CD1c-positive myeloid dendritic cell (primary cell): ENCODE measurements around the gene ICA1.
"Not testable (repeated sequence)": the region's sequence is repeated elsewhere in the genome, so short reads cannot be mapped to it uniquely, and the experiment has no call there.

Experiments used
- DNase-seq: peaks from one replicate; pipeline ENCODE4 v3.0.0-alpha.2; 2016; ENCODE audit errors: extremely low spot score

ICA1 gene

DNA sequence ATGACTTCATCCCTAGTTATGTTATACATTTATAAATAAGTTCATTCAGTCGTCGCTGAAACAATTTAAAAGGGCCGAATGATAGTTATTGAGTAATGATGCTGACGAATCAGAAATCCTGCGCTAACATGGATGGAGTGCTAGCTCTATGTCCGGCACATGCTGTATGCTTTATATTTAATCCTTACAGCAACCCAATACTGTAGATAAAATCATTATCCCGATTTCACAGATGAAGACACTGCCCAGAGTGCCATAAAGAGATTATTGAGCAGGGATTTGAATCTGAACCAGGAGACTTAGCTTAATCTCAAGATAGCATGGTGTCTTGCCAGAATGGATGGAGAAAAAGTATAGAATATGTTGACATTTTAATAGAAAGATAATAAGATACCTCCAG, 1.1 kb upstream of the ICA1 start:
- no peak for DNase-seq

DNA sequence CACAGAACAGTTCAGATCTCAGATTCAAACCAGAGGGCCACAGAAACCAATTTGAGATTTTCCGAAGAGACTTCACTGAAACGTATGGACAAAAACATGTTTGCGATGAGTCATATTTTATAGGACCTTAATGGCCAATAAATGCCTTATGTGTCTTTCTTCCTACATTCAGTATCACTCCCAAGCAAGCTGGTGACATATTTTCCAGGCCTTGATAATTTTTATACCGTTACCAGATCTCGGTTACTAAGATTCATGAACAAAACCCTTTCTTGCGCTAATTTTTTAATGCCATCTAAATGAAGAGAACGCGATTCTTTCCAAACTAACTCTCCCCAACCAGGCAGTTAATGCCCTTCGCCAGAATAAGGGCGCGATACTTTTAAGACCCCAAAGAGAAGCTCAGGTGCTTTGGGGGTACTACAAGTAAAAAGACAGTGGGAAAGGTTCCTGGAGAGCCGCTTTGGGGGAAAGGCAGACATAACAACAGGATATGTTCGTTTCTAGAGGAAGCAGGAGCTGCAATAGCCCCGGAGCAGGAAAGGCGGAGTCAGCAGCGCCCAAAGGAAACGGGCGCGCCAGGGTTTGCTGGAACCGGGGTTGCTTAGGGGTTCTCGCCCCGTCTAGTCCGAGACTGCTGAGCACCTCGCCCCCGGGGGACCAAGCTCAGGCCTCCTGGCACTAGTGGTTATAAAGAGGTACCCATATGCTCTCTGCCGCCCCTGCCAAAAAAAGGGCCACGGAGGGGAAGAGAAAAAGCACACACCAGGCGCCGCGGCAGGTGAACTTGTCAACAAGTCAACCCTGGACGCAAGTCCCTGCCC, 884 bp downstream of the ICA1 start:
- DNase-seq: peak; percentile 24

- DNase-seq: no peak
Observed at GRCh38 chr7:8259586-8260222, 2.3 kb downstream of the ICA1 start.

DNA sequence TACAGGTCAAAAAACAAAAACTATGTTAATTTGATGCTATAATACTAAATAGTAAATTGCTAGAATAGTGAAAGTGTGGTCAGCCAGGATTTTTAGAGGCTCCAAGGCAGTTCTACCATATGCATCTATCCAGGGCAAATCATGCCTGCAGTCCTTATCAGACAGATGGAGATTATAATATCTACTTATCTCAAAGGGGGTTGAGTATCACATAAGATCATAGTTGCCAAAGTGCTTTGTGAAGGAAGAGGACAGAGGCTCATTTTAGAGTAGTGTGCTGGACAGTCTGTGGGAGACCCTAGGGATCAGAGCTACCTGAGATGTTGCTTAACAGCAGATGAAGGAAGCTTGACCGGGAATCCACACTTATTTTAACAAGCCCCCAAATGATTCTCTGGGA, 3.2 kb downstream of the ICA1 start:
- no peak for DNase-seq

GRCh38 chr7:8258166-8258565, 3.8 kb downstream of the ICA1 start:
- DNase-seq: no peak

DNA sequence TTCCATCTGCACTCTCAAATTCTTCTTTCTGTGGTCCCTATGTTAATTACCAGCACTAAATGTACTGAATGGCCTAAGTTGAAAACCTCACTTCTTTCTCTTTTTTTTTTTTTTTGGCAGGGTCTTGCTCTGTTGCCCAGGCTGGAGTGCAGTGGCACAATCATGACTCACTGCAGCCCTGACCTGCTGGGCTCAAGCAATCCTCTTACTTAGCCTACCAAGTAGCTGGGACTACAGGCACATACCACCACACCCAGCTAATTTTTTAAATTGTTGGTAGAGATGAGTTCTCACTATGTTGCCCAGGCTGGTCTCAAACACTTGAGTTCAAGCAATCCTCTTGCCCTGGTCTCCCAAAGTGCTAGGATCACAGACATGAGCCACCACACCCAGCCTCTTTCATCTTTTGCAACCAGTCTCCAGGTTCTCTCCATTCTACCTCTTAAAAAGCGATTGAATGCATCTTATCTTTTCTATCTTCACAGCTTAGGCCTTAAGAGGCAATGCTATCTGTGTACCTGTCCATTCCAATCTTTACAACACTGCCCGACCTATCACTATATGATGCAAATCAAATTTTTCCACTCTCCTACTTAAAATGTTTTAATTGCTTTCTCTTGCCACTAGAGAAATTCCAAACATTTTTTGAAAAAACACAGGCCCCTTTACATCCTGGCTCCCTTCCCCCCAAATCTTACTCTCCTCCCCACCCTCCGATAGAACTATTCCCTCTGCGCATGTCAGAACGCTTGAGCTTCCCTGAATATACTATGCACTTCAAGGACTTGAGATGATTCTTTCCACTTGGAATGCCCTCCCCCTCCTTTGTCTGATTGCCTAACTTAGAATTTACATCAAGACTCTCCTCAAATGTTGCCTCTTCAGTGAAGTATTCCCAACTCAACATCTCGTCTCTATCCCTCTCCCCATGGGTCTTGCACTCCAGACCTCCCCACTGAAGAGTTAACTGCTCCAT, 6.0 kb downstream of the ICA1 start:
- DNase-seq: no peak

DNA sequence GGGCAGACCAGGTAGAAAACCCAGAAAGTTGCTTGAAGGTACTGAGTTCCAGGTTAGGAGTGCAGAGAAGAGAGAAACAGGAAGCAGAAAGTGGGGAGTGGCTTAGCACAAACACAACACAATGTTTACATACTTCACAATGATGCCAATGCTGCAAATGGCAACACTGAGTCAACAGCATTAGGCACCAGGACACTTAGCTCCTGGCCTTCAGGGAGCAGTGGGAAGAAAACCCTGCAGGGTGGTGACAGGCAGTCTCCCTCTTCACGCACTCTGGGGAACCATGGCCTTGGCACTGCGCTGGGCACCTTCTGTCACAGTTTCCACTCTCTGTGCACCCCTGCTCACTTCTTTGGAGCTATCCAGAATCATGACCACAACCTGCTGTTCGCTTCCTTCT, 7.3 kb downstream of the ICA1 start:
- DNase-seq: no peak

- DNase-seq: no peak
Observed at GRCh38 chr7:8254215-8254614, 7.8 kb downstream of the ICA1 start.

DNA sequence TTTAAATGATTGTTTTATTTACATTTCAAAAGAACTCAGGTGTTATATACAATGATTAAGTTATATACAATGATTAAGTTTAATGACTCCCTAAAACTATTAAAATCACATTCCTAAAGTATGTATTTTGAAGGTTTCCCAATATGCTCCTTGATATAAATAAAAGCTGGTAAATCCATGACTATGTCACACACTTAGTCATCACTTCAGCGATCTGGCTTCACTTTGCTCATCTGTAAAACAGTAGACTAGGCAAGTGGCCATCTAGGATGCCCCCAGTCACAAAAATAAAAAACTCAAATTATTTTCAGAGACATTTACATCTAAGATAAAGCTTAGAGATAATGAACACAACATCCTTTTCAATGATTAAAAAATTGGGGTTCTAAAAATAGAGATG, 10.8 kb downstream of the ICA1 start:
- no peak for DNase-seq

DNA sequence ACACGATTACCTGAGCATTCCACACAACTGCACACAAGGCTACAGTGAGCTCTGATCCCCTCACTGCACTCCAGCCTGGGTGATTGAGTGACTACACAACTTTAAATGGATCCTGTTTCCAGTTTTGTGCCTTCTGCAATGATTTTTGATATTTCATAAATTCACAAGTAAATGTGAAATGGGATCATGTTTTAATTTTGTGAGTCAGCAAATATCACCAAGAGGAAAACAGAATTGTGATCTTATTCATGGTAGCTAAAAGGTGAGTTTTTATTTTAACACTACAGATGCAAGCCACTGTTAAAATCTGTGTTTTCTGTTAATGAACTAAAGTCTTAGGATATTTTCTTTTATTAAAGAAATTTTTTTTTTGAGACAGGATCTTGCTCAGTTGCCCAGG, 11.4 kb downstream of the ICA1 start:
- DNase-seq: no peak

DNA sequence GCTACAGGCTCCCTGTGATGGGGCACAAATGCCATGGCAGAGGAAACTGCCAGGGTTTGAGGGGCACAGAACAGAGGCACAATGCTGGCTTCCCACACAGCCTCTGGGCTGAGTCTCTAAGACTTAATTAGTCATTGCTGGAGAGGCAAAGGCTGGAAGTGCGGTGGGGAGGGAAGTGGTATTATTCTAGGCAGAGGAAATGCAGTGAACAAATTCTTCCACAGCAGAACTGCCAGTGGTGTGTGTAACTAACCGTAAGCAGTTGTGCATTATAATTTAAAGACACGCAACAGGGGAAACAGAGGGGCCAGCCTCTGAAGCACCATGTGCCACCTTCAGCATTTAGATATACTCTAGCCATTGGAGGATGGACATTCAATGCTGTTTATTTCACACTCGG, 12.8 kb downstream of the ICA1 start:
- DNase-seq: no peak

GRCh38 chr7:8246020-8246419, 15.9 kb downstream of the ICA1 start:
- no peak for DNase-seq

DNA sequence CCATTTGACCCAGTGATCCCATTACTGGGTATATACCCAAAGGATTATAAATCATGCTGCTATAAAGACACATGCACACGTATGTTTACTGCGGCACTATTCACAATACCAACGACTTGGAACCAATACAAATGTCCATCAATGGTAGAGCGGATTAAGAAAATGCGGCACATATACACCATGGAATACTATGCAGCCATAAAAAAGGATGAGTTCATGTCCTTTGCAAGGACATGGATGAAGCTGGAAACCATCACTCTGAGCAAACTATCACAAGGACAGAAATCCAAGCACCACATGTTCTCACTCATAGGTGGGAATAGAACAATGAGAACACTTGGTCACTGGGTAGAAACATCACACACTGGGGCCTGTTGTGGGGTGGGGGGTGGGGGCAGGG, 16.9 kb downstream of the ICA1 start:
- DNase-seq: not testable (repeated sequence)

- DNase-seq: not testable (repeated sequence)
Observed at GRCh38 chr7:8243059-8243458, 18.9 kb downstream of the ICA1 start.

DNA sequence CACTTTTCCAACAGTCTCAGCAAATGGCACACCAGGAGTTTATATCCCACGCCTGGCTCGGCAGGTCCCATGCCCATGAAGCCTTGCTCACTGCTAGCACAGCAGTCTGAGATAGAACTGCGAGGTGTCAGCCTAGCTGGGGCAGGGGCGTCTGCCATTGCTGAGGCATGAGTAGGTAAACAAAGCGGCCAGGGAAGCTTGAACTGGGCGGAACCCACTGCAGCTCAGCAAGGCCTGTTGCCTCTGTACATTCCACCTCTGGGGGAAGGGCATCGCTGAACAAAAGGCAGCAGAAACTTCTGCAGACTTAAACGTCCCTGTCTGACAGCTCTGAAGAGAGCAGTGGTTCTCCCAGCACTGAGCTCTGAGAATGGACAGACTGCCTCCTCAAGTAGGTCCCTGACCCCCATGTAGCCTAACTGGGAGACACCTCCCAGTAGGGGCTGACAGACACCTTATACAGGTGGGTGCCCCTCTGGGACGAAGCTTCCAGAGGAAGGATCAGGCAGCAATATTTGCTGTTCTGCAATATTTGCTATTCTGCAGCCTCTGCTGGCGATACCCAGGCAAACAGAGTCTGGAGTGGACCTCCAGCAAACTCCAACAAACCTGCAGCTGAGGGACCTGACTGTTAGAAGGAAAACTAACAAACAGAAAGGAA, 22.1 kb downstream of the ICA1 start:
- not testable (repeated sequence) for DNase-seq

DNA sequence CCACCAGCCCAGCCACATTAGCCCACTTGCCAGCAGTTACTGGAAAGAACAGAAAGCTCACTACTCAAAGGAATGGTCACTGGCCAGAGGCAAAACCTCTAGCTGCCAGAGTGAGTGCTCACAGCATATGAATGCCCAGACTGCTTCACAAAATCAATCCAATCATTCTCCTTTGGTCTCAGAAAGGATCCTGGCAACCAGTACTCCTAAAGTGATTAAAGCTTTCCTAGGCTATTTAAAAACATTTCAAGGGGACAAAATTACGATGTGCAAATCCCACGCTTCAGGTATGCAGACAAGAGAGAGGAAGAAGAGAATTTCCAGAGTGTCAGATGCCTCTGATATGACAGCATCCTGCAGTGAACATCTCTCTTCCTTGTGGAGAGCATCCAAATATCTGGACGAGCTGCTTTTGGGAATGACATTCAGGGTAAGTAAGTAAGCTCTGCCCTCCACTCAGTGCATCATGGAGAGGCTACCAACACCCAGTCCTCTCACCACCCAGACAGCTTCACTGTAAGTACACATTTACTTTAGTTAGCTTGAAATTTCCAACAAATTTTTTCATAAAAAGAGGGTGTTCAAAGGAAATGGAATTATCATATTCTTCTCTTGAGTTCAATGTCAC, 25.1 kb downstream of the ICA1 start:
- DNase-seq: no peak

DNA sequence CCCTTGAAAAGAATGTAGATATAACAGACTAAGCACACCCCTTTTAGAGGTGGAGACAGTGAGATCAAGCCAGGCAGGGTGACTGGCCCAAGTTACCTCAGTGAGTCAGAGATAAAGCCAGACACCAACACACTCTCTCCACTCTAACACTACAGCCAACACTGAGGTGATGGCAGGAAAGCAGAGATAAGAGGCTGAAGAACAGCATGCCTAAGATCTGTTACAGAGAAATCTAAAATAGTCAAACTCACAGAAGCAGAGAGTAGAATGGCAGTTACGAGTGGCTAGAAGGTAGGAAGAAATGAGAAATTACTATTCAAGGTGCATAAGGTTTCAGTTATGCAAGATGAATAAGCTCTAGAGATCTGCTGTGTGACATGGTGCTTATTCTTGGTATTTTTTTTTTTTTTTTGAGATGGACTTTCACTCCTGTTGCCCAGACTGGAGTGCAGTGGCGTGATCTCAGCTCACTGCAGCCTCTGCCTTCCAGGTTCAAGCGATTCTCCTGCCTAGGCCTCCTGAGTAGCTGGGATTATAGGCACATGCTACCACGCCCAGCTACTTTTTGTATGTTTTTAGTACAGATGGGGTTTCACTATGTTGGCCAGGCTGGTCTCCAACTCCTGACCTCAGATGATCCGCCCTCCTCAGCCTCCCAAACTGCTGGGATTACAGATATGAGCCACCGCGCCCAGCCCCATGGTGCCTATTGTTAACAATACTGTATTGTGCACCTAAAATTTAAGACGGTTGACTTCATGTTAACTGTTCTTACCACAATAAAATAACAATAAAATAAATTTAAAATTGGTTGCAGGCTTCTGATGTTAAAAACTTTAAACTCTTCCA, 28.7 kb downstream of the ICA1 start:
- DNase-seq: no peak

- DNase-seq: no peak
Observed at GRCh38 chr7:8229927-8230326, 32.0 kb downstream of the ICA1 start.

DNA sequence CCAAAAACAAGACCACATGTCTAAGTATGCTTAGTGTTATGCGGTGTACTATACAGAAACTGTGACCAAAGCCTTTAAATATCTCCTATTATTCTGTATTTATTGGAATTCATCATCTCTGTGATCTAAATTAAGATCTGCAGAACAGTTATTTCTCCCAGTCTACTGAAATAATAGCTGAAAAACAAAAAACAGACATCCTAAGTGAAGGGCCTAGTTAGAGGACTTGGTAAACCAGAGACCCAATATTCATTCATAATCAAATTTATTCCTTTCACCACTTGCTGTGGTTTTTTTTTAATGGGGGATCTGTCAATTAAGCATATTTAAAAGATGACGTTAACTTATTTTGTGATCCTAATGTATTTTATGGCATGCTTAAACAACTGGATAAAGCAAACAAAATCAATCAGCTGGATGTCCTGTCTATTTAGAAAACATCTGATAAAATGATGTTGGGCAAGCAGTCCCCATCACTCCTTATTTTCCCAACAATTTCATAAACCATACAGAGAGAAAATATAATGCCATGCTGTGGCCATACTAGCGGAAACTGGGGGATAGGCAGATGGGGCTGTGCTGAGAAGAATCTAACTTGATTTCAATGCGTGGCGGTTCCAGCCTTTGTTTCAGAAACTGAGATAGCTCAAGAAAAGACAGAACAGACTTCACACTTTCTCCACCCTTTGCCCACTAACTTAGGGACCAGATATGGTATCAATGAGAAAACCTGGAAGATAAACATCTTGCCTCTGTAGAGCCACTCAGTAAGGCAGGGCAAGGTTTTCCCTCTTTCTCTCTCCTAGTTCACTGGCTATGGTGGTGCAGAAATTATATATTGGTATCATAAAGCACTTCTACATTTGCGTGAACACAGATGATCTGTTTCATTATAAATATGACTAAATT, 32.9 kb downstream of the ICA1 start:
- DNase-seq: no peak
